ENCODE measurements around the gene TMEM115.
A peak's percentile ranks its signal among the peaks of the same experiment; 100 is the strongest.

TMEM115 gene, protein sequence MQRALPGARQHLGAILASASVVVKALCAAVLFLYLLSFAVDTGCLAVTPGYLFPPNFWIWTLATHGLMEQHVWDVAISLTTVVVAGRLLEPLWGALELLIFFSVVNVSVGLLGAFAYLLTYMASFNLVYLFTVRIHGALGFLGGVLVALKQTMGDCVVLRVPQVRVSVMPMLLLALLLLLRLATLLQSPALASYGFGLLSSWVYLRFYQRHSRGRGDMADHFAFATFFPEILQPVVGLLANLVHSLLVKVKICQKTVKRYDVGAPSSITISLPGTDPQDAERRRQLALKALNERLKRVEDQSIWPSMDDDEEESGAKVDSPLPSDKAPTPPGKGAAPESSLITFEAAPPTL

GRCh38 chr3:50358911-50359759 lies at the start of gene TMEM115:
TSS of gene TMEM115 (minus strand) at chr3:50359521. CDS start at chr3:50359063, 458 bp downstream.
- DNase-seq, result peak; percentile 66

DNA sequence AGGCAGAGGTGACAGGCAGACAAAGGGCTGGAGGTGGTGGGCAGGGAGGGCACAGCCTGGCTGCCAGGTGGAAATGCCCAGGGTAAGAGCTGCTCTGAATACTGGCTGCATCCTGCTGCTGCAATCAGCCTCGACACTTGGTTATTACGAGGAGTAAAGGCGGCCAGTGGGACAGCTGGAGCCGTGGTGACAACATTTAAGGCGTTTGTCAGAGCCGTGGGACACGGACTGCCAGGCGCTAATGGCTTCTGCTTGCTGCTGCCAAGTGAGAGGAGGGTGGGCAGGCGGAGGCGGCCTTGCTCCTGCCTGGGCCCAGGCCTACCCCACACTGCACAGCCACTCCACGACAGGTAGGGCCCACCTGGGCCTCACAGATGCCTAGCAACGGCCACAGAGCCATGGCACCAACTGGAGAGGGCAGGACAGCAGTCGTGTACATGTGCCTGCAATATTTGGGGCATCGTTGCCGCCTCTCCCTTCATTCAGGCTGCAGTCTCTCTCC lies 49.2 kb upstream of the TMEM115 start:
- no peak for DNase-seq

- DNase-seq, result no peak
Observed at GRCh38 chr3:50406487-50406886, 47.2 kb upstream of the TMEM115 start.

DNA sequence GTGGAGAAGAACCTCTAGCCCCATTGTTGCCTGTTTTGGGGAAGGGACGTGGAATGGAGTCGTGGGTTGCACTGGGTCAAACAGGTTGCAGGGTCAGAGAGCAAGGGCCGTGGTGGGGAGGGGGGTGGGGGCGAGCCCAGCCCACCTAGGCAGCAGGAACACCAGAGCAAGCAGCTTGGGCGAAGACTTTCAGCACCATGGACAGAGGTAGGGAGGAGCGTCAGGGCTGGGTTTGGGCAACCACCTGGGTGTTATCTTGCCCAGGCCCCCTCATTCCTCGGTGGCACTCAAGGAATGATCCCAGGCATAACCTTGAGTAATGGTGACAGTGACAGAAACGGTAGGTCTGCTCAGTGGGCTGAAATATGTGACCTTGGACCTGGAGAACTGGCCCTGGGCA lies 45.9 kb upstream of the TMEM115 start:
- no peak for DNase-seq

GRCh38 chr3:50401978-50402595 lies 42.8 kb upstream of the TMEM115 start:
- no peak for DNase-seq

- DNase-seq, result no peak
Observed at GRCh38 chr3:50396502-50396901, 37.2 kb upstream of the TMEM115 start.

DNA sequence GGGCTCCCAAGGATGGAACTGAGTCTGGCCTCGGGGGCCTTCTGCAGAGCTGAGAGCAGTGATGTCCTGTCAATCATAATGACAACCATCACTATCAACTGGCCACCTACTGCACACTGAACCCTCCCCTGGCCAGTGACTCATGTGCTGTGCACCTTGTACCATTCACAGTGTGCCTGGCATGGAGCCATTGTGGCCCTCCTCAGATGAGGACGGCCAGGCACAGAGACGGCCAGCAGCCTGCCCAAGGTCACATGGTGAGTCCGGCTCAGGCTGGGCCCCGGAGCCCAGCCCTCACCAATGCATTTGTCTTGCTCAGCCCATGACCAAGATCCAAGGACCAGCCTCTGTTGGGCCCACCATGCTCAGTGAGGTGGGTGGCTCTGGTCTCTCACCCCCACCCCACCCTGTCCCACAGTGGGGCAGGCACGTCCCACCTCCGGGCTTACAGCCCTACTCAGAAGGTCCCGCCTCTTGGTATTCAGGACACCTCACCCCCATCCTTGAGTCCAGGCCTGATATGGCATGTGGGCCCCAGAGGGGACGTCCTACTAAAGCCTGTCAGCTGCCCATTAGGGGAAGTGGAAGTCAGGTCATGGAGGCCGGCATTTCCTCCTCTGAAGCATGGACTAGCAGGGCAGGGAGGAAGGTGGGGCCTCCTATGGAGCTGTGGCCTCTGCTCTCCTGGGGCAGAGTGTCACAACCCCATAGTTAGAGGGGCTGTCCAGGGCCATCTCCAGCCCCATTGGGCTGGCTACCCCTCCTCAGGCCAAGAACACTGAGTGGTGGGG lies 35.9 kb upstream of the TMEM115 start:
- no peak for DNase-seq

DNA sequence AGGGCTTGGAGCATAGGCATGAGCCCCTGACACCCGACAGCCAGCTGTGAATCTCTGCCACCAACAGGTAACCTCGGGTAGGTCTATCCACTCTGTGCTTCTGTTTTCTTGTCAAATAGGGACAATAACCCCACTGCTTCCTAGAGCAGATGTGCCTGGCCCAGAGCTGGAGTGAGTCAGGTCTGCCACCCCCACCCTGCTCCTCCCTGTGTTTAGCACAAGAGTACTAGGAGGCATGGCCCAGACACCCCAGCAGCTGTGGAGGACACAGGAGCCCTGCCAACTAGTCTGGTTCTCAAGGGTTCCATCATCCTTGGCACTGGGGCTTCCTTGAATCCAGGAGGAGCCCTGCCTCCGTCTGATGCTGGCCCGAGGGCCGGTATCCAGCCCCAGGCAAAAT lies 33.7 kb upstream of the TMEM115 start:
- no peak for DNase-seq

DNA sequence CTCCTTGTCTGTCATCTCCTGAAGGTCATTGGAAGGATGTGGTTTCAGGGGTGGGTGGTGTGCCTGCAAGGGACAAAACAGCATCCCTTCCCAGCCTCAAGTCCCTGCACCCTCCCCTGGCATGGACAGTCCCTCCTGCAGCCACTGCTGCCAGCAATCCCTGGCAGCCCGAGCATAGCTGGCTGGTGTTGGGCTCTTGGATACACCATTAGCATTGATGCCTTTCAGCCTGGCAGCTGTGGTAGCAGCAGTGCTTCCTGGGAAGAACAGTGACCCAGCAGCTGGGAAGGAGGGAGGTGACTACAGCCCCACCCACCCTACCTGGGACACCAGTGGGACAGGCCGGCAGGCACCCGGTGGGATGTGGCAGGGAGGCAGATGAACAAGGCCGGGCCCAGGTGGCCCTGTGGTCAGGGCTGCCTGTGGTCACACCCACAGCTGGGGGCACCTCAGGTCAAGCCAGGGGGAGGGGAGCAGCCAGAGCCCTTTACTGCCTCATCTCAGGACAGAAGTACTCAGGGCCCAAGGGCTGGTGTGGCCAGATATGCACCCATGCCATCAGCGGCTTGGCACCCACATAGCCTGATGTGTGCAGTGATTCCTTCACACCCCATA lies 32.9 kb upstream of the TMEM115 start:
- no peak for DNase-seq

DNA sequence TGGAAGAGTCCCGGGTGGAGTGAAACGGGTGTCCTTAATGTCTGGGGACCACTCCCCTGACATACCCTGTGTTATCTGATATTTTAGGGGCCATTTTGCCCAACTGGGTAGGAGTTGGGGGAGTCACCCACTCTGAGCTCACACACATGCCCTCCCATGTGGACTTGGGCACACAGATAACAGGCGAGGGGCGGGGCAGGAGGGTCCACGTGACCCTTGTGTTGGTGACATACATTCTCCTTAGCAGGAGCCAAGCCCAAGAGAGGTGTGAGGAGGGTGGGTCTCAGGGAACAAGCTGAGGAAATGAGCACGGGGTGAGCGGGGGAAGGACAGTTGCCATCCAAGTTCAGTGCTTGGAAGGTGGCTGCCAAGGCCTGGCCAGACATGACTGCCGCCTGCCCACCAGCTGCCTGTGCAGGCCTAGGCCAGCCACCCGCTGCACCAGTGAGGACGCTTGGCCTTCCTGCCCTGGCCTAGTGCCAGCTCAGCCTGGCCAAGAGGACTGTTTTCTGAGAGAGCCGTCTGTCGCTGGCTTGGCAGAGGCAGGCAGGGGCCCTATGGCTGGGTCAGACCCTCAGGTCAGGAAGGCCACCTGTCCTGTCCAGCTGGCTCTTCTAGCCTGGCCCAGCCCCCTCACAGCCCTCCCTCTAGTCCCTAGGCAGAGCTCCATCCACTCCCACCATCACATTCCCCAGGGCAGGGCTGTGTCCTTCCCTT lies 31.3 kb upstream of the TMEM115 start:
- no peak for DNase-seq

- DNase-seq, result no peak
Observed at GRCh38 chr3:50389414-50389767, 30.1 kb upstream of the TMEM115 start.

- DNase-seq, result no peak
Observed at GRCh38 chr3:50388720-50389413, 29.5 kb upstream of the TMEM115 start.

GRCh38 chr3:50388016-50388719 lies 28.8 kb upstream of the TMEM115 start:
- no peak for DNase-seq

DNA sequence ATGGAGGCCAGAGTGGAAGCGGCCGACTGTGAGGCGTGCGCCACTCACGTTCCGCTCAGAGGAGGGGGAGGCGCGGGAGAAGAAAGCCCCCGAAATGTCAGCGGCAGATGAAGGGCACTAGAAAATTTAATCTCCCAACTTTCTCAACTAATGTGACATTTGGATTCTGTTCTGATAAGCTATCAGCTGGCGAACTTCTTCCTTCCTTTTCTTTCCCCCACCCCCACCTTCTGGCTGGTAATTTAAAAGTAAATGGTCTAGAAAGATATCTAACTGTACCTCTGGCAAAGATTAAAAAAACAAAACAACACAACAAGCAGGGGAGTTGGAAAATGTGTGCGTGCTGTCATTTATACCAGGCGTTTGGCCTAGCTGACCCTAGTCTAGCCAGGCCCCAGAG lies 26.4 kb upstream of the TMEM115 start:
- no peak for DNase-seq

GRCh38 chr3:50383750-50384149 lies 24.4 kb upstream of the TMEM115 start:
- DNase-seq, result no peak

GRCh38 chr3:50382722-50383121 lies 23.4 kb upstream of the TMEM115 start:
- no peak for DNase-seq

DNA sequence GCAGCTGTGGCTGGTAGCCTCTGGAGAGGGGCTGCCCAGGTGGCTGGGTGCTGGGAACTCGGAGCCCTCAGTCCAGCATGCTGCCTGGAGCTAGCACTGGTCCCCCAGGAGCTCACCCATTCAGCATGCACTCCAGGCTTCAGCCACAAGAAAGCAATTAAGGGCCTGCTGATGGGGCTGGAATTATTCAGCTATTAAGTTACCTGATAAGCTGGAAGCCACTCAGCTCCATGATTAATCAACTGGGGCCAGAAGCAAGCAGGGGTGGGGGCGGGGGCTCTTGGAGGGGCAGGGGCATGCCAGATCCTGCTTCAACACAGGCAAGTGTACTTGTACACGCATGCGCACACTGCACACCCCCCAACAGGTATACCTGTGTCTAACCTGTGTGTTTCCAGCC lies 22.1 kb upstream of the TMEM115 start:
- DNase-seq, result no peak

- no peak for DNase-seq
Observed at GRCh38 chr3:50380405-50381085, 21.2 kb upstream of the TMEM115 start.

- DNase-seq, result no peak
Observed at GRCh38 chr3:50378757-50379156, 19.4 kb upstream of the TMEM115 start.

DNA sequence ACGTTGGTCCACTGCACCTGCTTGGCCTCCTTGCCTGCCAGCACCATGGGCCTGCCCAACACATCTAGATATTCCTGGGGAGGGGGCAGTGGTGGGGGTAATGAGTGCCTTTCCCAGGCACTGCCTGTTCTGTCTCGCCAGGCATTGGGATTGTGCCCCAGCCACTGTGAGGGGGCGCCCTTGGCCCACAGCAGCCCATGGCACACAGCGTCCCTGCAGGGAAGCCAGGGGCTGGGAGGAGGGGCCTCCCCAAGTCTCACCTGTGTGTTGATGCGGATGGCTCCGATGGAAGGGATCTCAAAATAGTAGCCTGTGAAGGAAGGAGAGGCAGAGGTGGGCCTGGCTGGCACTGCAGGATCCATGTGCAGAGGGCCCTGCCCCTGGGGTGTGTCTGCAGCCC lies 18.7 kb upstream of the TMEM115 start:
- no peak for DNase-seq

All from NCI-H2081 treated with DMSO at 0.1 percent for 48 hours (cell line).